HFFc6 (cell line): ENCODE results near the gene TULP4. TPM values are rescaled to one million over a fixed set of nuclear protein-coding genes. Genes with fewer than 3 reads are reported as not detected.

ENCODE experiments used
- DNase-seq: peaks from one replicate; pipeline ENCODE4 v3.0.0-alpha.2; 2018
- H3K27ac Mint-ChIP-seq: 2 replicates; pipeline ENCODE4 v1.8.0; 2020; ENCODE audit warnings: mild to moderate bottlenecking, mixed read lengths
- H3K27me3 Mint-ChIP-seq: 2 replicates; pipeline ENCODE4 v1.8.0; 2021; ENCODE audit warnings: mild to moderate bottlenecking, moderate library complexity, mixed read lengths; ENCODE audit not compliant: insufficient read depth
- H3K36me3 Mint-ChIP-seq: 2 replicates; pipeline ENCODE4 v1.8.0; 2021; ENCODE audit warnings: low read depth, mixed read lengths
- H3K4me1 Mint-ChIP-seq: 2 replicates; pipeline ENCODE4 v1.8.0; 2020; ENCODE audit warnings: low read depth, mixed read lengths
- H3K4me3 Mint-ChIP-seq: 2 replicates; pipeline ENCODE4 v1.8.0; 2020; ENCODE audit warnings: mild to moderate bottlenecking, moderate library complexity, mixed read lengths
- H3K9me3 Mint-ChIP-seq: 2 replicates; pipeline ENCODE4 v1.8.0; 2020; ENCODE audit warnings: mild to moderate bottlenecking, mixed read lengths
- CTCF ChIP-seq: fragments of 200-600 bp; sonication (generic); IDR thresholded peaks from 2 replicates; pipeline ENCODE4 v1.5.0; 2021; ENCODE audit warnings: antibody characterized with exemption, mild to moderate bottlenecking
- total RNA-seq, 6 experiments: library from RNA; stranded (reverse); fragmentation: NEBNext Ultra II Directional; extraction: Animal tissue kit (Norgen Biotek cat#: 25700); gene quantifications; 2 replicates in 1 of 6; 3 replicates in 5 of 6; pipeline ENCODE4 v1.2.3, GENCODE V29; 2021

TULP4 gene
- total RNA-seq, 6 experiments from 2014 or later: 48.4 to 55.2 (median 51.8) TPM

DNA sequence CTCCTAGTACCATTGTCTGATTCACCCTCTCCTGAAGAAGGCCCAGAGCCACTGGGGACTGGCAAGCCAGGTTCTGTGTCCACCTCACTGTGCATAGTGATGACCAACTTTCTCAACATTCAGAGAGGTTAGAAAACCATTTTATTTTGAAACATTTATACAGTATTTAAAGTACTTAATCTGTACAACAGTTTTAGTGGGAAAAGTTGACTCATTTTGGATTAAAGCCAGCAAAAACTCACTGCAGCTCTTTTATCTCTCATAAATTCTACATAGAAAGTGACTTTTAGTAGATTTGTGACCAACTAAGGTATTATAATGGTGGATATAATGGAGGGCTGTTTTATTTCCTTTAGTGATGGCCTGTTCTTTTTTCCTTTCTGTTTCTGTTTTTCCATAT, 9.7 kb downstream of the TULP4 start:
- H3K36me3 Mint-ChIP-seq: peaks cover 14% of the 10 kb centered on the region
- DNase-seq: peak; percentile 71
- peak overlapping the region; percentile 38; the same call in 1 of the 2 replicates for H3K27ac Mint-ChIP-seq
- no peaks in the 10 kb centered on the region for H3K9me3 Mint-ChIP-seq
- H3K4me3 Mint-ChIP-seq: no peak overlapping the region
- no peaks in the 10 kb centered on the region; the same call in 1 of the 2 replicates for H3K27me3 Mint-ChIP-seq
- no peak for TF ChIP-seq CTCF
- H3K4me1 Mint-ChIP-seq: peaks cover 47% of the 10 kb centered on the region

GRCh38 chr6:158322400-158322723, 10.1 kb downstream of the TULP4 start:
- H3K27me3 Mint-ChIP-seq: no peaks in the 10 kb centered on the region; the same call in none of the 2 replicates
- H3K4me3 Mint-ChIP-seq: no peak overlapping the region
- H3K27ac Mint-ChIP-seq: peak overlapping the region; percentile 38; the same call in 1 of the 2 replicates
- peaks cover 14% of the 10 kb centered on the region for H3K36me3 Mint-ChIP-seq
- no peaks in the 10 kb centered on the region for H3K9me3 Mint-ChIP-seq
- TF ChIP-seq CTCF: no peak
- peaks cover 50% of the 10 kb centered on the region for H3K4me1 Mint-ChIP-seq
- DNase-seq: no peak

DNA sequence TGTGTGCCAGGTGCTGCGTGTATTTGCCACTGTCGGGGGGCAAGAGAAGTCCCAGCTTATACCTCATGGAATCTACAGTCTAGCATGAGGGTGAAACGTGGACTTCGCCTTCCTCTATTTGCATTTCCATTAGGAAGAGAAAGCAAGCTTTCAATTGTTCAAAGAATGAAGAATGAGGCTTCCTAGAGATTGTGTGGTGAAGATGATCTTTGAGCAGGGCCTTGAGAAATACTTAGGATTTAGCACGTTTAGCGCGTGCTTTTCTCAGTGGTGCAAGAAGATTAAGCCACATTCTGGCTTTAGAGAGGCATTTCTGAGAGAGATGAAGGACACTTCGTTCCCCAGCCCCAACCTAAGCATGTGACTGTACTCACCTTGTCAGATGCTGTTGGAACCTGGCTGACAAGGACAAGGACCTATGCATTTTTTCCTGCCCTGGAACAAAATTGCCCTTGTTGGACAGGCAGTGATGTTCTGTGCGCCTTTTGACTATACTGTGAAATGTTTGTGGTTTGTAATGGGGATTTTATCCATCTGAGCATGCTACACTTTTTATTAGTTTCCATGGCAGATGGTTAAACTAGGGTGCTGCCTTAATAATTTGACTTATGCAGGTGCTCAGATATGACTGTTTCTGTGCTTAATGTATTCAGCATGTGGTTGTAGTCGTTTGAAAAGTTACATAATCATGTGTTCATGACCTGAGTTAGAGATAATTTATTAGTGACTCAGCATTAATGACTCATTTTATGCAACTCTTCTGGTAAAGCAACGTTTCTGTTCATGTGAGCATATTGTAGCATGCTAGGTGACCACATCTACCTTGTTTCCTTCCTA, 10.7 kb downstream of the TULP4 start:
- peak overlapping the region; percentile 72 for H3K27ac Mint-ChIP-seq
- H3K27me3 Mint-ChIP-seq: no peaks in the 10 kb centered on the region; the same call in none of the 2 replicates
- DNase-seq: peak; percentile 53
- H3K9me3 Mint-ChIP-seq: no peaks in the 10 kb centered on the region
- H3K4me1 Mint-ChIP-seq: peaks cover 54% of the 10 kb centered on the region
- no peak for TF ChIP-seq CTCF
- peaks cover 11% of the 10 kb centered on the region for H3K36me3 Mint-ChIP-seq
- H3K4me3 Mint-ChIP-seq: no peak overlapping the region

DNA sequence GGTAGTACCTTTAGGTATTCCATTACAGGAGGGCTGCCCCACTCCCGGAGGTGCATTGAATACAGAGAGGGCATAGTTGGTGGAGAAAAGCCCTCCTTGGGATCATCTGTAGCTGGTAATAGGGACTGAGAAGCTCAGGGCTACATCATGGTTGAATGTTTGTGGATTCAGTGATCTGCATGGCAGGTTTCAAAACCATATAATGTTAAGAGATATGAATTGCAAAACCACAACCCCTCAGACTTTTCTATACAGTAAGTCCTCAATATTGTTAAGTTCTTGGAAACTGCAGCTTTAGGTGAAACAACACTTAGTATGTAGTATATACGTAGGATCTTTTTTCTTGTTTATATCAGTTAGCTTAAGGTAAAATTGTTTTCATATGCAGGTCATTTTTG, 11.3 kb downstream of the TULP4 start:
- DNase-seq: no peak
- TF ChIP-seq CTCF: no peak
- H3K36me3 Mint-ChIP-seq: peaks cover 9% of the 10 kb centered on the region
- no peaks in the 10 kb centered on the region for H3K9me3 Mint-ChIP-seq
- H3K4me3 Mint-ChIP-seq: no peak overlapping the region
- H3K27ac Mint-ChIP-seq: peak overlapping the region; percentile 72
- H3K27me3 Mint-ChIP-seq: no peaks in the 10 kb centered on the region; the same call in none of the 2 replicates
- H3K4me1 Mint-ChIP-seq: peaks cover 54% of the 10 kb centered on the region

DNA sequence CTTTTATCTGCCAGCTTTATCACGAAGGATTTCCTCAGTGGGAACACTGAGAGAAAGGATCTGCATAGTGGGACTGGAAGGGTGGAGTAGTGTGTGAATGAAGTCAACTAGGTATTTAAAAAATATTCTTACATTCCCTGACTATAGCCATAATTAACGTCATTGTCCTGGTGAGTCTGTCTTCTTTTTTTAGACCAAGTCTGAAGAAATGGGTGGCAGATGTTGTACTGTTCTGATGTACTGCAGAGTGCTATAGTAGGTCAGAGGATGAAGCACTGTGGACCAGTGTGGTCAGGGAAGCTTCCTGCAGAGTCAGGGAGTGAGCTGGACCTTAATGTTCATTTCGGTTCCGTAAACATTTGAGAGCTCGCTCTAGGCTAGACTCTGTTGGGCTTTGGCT, 11.9 kb downstream of the TULP4 start:
- Mint-ChIP-seq H3K4me1 (peaks cover 57% of the 10 kb centered on the region), H3K27ac (peak overlapping the region; percentile 15)
- peak; percentile 20 for DNase-seq

More for the DNA sequence above, 11.9 kb downstream of the TULP4 start:
- H3K9me3 Mint-ChIP-seq: no peaks in the 10 kb centered on the region
- no peak for TF ChIP-seq CTCF
- H3K27me3 Mint-ChIP-seq: no peaks in the 10 kb centered on the region; the same call in none of the 2 replicates
- H3K4me3 Mint-ChIP-seq: no peak overlapping the region
- peaks cover 9% of the 10 kb centered on the region for H3K36me3 Mint-ChIP-seq
